Testis (tissue), 2 donors: Measurements from ENCODE around the gene ARID4B.

Source experiments
- CTCF ChIP-seq, 3 experiments: fragments of 450-650 bp in 2 of 3; fragments of 200-600 bp in 1 of 3; sonication (generic) in 1 of 3; IDR thresholded peaks; one replicate each; pipeline ENCODE4 v1.5.1; 2016 to 2019; ENCODE audit warnings: antibody characterized with exemption in 3 of 3, mild to moderate bottlenecking in 2 of 3, moderate library complexity in 1 of 3
- POLR2A ChIP-seq: fragments of 450-650 bp; IDR thresholded peaks from one replicate; pipeline ENCODE4 v1.6.1; 2017; ENCODE audit warnings: antibody characterized with exemption, mild to moderate bottlenecking, moderate library complexity

GRCh38 chr1:235302143-235302542, 25.8 kb downstream of the ARID4B start:
- TF ChIP-seq CTCF (IDR thresholded peaks at IDR 0.05) (no peak), POLR2A (no peak)
